GM12872 (cell line): ENCODE measurements around the gene COL11A1.

Source experiments
- CTCF ChIP-seq: IDR thresholded peaks from 3 replicates; pipeline ENCODE4 v1.5.1; 2011; ENCODE audit warnings: low read depth, mild to moderate bottlenecking, low read length, moderate library complexity; ENCODE audit not compliant: insufficient read depth

The COL11A1 gene

GRCh38 chr1:103075316-103076000, 32.9 kb downstream of the COL11A1 start:
- no peak for TF ChIP-seq CTCF

GRCh38 chr1:103074224-103074623, 34.1 kb downstream of the COL11A1 start:
- TF ChIP-seq CTCF: no peak

- TF ChIP-seq CTCF: no peak
Observed at GRCh38 chr1:103069201-103069600, 39.1 kb downstream of the COL11A1 start.

GRCh38 chr1:103063921-103064320, 44.4 kb downstream of the COL11A1 start:
- TF ChIP-seq CTCF: no peak

GRCh38 chr1:103058391-103058790, 49.9 kb downstream of the COL11A1 start:
- TF ChIP-seq CTCF: no peak

GRCh38 chr1:103056423-103056822, 51.9 kb downstream of the COL11A1 start:
- no peak for TF ChIP-seq CTCF

GRCh38 chr1:103025858-103026409, 82.4 kb downstream of the COL11A1 start:
- TF ChIP-seq CTCF: no peak
